GM12878 (cell line): ENCODE measurements around the gene C10orf71. TPM values are rescaled to one million over a fixed set of nuclear protein-coding genes. Genes with fewer than 3 reads are reported as not detected.

Source experiments
- ATAC-seq: fragments of 200-7000 bp; cut with Tn5 transposase; 3 replicates; pipeline ENCODE4 v1.9.1; 2020; ENCODE audit warnings: mild to moderate bottlenecking, moderate library complexity
- BruUV-seq: library from RNA; stranded (reverse); fragments of 400-500 nt; replicated peaks from 2 replicates; lab custom pipeline; 2021; lab: Mats Ljungman, UMichigan
- CTCF ChIA-PET: fragments of 300-600 bp; sonication (Branson Sonifier 250); formaldehyde crosslinking; extraction: SDS; loops from one replicate; lab custom pipeline; 2021; ENCODE audit warnings: inconsistent platforms; lab: Yijun Ruan, JAX
- POLR2A ChIA-PET: fragments of 350-600 bp; formaldehyde crosslinking; extraction: SDS; loops from one replicate; lab custom pipeline; 2021; ENCODE audit warnings: inconsistent platforms; lab: Charles Lee
- RAD21 ChIA-PET: fragments of 300-600 bp; sonication (Branson Sonifier 250); formaldehyde crosslinking; loops from one replicate; lab custom pipeline; 2023; ENCODE audit warnings: antibody characterized with exemption; ENCODE audit not compliant: unreplicated experiment; lab: Charles Lee
- SMC1A ChIA-PET: fragments of 300-600 bp; sonication (Branson Sonifier 250); formaldehyde crosslinking; loops from one replicate; lab custom pipeline; 2023; ENCODE audit not compliant: unreplicated experiment, uncharacterized antibody; lab: Charles Lee
- DNase-seq: peaks from one replicate; pipeline ENCODE4 v3.0.0-alpha.2; 2011; ENCODE audit warnings: low read depth, low spot score
- FAIRE-seq: peaks from 3 replicates; lab custom pipeline; 2011; peaks lifted over from hg19 to GRCh38; lab: Jason Lieb, UNC
- H2AFZ ChIP-seq: 2 replicates; pipeline ENCODE4 v1.6.0; 2011; ENCODE audit warnings: low read depth, low read length, control low read depth; ENCODE audit not compliant: control insufficient read depth
- H3K27ac ChIP-seq: 2 replicates; pipeline ENCODE4 v1.5.1; 2011; ENCODE audit warnings: control low read depth; ENCODE audit not compliant: control insufficient read depth, insufficient read depth
- H3K27me3 ChIP-seq, 2 experiments: replicated peaks in 1 of 2; 2 replicates each; pipeline versions ENCODE4 v1.6.0 to v1.6.1; 2011; ENCODE audit warnings: low read length in 1 of 2; ENCODE audit not compliant: control insufficient read depth in 2 of 2, insufficient read depth in 2 of 2
- H3K36me3 ChIP-seq, 2 experiments: 2 replicates each; pipeline ENCODE4 v1.5.1; 2011; ENCODE audit warnings: low read length in 1 of 2; ENCODE audit not compliant: control insufficient read depth in 2 of 2, insufficient read depth in 2 of 2
- H3K4me1 ChIP-seq: 2 replicates; pipeline ENCODE4 v1.6.1; 2011; ENCODE audit warnings: mild to moderate bottlenecking, low read length, moderate library complexity, mixed read lengths; ENCODE audit not compliant: control insufficient read depth, insufficient read depth
- H3K4me2 ChIP-seq: 2 replicates; pipeline ENCODE4 v1.6.0; 2011; ENCODE audit warnings: control low read depth; ENCODE audit not compliant: control insufficient read depth, insufficient read depth
- H3K4me3 ChIP-seq: fragments of 200-600 bp; sonication (generic); 2 replicates; pipeline ENCODE4 v1.5.1; 2016
- H3K79me2 ChIP-seq: 2 replicates; pipeline ENCODE4 v1.6.0; 2011; ENCODE audit warnings: low read length; ENCODE audit not compliant: control insufficient read depth, insufficient read depth
- H3K9ac ChIP-seq: 2 replicates; pipeline ENCODE4 v1.8.0; 2011; ENCODE audit warnings: low read length, control low read depth, mixed read lengths; ENCODE audit not compliant: control insufficient read depth, insufficient read depth
- H3K9me3 ChIP-seq: replicated peaks from 3 replicates; pipeline ENCODE4 v1.5.1; 2011; ENCODE audit warnings: mild to moderate bottlenecking, low read length; ENCODE audit not compliant: control insufficient read depth, insufficient read depth
- H4K20me1 ChIP-seq: 2 replicates; pipeline ENCODE4 v1.6.0; 2011; ENCODE audit not compliant: control insufficient read depth, insufficient read depth
- ATF2 ChIP-seq: IDR thresholded peaks from 2 replicates; pipeline ENCODE4 v1.6.1; 2012; ENCODE audit warnings: low read length, inconsistent platforms
- CBFB ChIP-seq: IDR thresholded peaks from 2 replicates; pipeline ENCODE4 v1.6.1; 2016; ENCODE audit warnings: antibody characterized with exemption, low read depth
- CBX5 ChIP-seq: sonication (generic); IDR thresholded peaks from 2 replicates; pipeline ENCODE4 v1.6.1; 2016; ENCODE audit warnings: low read depth, moderate library complexity, mild to moderate bottlenecking, inconsistent platforms
- EZH2 ChIP-seq: IDR thresholded peaks from 2 replicates; pipeline ENCODE4 v1.6.1; 2012; ENCODE audit warnings: low read depth, mild to moderate bottlenecking, control low read depth, inconsistent platforms, low read length, borderline replicate concordance; ENCODE audit not compliant: control insufficient read depth
- FOS ChIP-seq: IDR thresholded peaks from 3 replicates; pipeline ENCODE4 v1.6.1; 2011; ENCODE audit warnings: borderline replicate concordance; ENCODE audit not compliant: insufficient read length; ENCODE audit errors: extremely low read depth
- LARP7 ChIP-seq: fragments of 450-650 bp; IDR thresholded peaks from 2 replicates; pipeline ENCODE4 v1.6.1; 2017; ENCODE audit warnings: mild to moderate bottlenecking
- NR2C2 ChIP-seq: IDR thresholded peaks from 2 replicates; pipeline ENCODE4 v1.6.1; 2011; ENCODE audit warnings: borderline replicate concordance, low read depth; ENCODE audit not compliant: control insufficient read depth, insufficient read length
- PBX3 ChIP-seq: IDR thresholded peaks from 2 replicates; pipeline ENCODE4 v1.6.1; 2011; ENCODE audit warnings: mild to moderate bottlenecking, low read depth, low read length, moderate library complexity; ENCODE audit not compliant: insufficient replicate concordance
- REST ChIP-seq: IDR thresholded peaks from 2 replicates; pipeline ENCODE4 v1.6.1; 2012; ENCODE audit warnings: mild to moderate bottlenecking, low read depth, low read length
- SUZ12 ChIP-seq: fragments of 200-600 bp; sonication (generic); IDR thresholded peaks from one replicate; pipeline ENCODE4 v1.6.1; 2018; ENCODE audit warnings: antibody characterized with exemption, mild to moderate bottlenecking; ENCODE audit not compliant: unreplicated experiment
- ZNF384 ChIP-seq: IDR thresholded peaks from 2 replicates; pipeline ENCODE4 v1.6.1; 2012; ENCODE audit warnings: low read depth, mild to moderate bottlenecking, low read length, improper control_type of control experiment, borderline replicate concordance
- ZNF592 ChIP-seq: fragments of 450-650 bp; IDR thresholded peaks from 2 replicates; pipeline ENCODE4 v1.6.1; 2017; ENCODE audit warnings: mild to moderate bottlenecking, moderate library complexity
- WGBS: methylation state at CpG from one replicate; pipeline ENCODE4 v1.1.6; 2016; ENCODE audit warnings: low lambda C conversion rate; ENCODE audit not compliant: insufficient replicate concordance, insufficient coverage; ENCODE audit errors: missing lambda C conversion rate; 5-methylcytosine and 5-hydroxymethylcytosine counted together
- in situ Hi-C: fragments of 300-500 bp; cut with MboI; formaldehyde crosslinking; loops from 9 replicates; pipeline ENCODE4 v1.14.3; 2018; ENCODE audit warnings: mixed read lengths
- intact Hi-C: fragments of 100-400 bp; cut with micrococcal nuclease; formaldehyde crosslinking; loops from one replicate; pipeline ENCODE4 v1.14.2; 2022; ENCODE audit not compliant: unreplicated experiment
- polyA plus RNA-seq, 11 experiments: library from polyadenylated mRNA; depleted of rRNA in 4 of 11; unstranded in 6 of 11; stranded (reverse) in 5 of 11; fragments of >200 nt; fragmentation: Nextera tagmentation in 4 of 11; fragmentation: Illumina TruSeq in 1 of 11; extraction: Ambion mirVana in 4 of 11; extraction: Trizol in 1 of 11; gene quantifications; 1 replicate in 1 of 11; 2 replicates in 10 of 11; pipeline versions ENCODE4 v1.2.1 to v1.2.3, GENCODE V29; 2011 to 2016; ENCODE audit warnings: inconsistent platforms in 2 of 11, missing spikeins in 2 of 11, low read depth in 1 of 11
- total RNA-seq, 4 experiments: library from RNA; depleted of rRNA in 3 of 4; stranded (reverse); fragments of >200 nt in 3 of 4; fragmentation: Illumina TruSeq in 1 of 4; extraction: Trizol in 1 of 4; gene quantifications; 2 replicates each; pipeline versions ENCODE4 v1.2.1 to v1.2.3, GENCODE V29; 2013 to 2021

The C10orf71 gene
- total and polyA plus RNA-seq, 10 of the 15 experiments (the other 5 are each of a cell fraction or from before 2014, with no cell fraction given): not detected

DNA sequence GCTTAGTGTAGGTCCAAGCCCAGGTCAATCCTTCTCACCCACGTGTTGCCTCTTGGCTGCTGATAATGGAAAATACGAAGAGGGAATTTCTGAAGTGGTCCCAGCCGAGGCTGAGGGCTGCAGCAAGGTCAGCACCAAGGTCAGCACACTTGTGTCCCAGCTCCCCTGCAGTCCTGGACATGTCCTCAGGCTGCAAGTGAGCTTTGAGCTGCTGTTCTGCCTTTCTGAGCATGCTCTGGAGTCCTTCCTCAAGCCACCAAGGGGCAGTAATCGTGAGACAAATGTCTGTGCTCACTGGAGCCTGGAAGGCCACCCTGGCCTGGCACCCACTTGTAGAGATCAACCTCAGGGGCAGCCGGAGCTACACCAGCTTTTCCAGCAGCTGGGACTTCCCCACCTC, 68.6 kb downstream of the C10orf71 start (continued):
- peak; percentile 73; the same call in 1 of the 2 replicates for TF ChIP-seq REST
- no peak for TF ChIP-seq CBFB
- no peak for TF ChIP-seq SUZ12

DNA sequence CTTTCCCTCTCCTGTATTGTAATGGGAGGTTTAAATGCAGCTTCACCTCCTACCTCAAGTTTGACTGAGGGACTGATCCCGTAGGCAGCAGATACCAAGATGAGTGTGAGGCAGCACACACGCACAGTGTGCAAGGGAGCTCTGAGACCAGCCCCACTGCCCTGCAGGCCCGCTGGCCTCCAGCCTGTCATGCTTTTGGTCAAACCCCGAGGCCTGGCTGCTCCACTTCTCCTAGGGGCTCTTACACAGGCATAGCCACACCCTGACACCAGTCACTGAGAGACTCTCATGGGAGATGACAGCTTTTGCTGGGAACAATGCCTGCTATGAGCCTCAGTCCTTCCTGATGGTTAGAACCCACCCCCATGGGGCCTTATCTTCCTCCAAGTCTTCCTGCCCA, 69.3 kb downstream of the C10orf71 start:
- Histone ChIP-seq H3K9ac (no peak overlapping the region), H3K9me3 (no peaks in the 10 kb centered on the region), H3K79me2 (no peaks in the 10 kb centered on the region), H3K4me2 (no peak overlapping the region), H2AFZ (no peak overlapping the region), H3K4me3 (no peak overlapping the region), H3K36me3 (no peaks in the 10 kb centered on the region), H4K20me1 (no peaks in the 10 kb centered on the region), H3K27ac (no peak overlapping the region), H3K27me3 (peaks cover 0 to 4% of the 10 kb centered on the region in 2 experiments; a peak in 2 of 4 replicates), H3K4me1 (peaks cover under 1% of the 10 kb centered on the region; the same call in 1 of the 2 replicates)
- ATAC-seq (no peak), DNase-seq (no peak), FAIRE-seq (no peak)
- SMC1A ChIA-PET: no interaction called here
- in situ Hi-C loops (no loop called here), intact Hi-C loops (no loop called here)
- WGBS: 39% methylated on average over 4 of the region's 4 CpGs
- POLR2A ChIA-PET: no interaction called here
- BruUV-seq: no TSS peak
- RAD21 ChIA-PET: no interaction called here
- CTCF ChIA-PET: interaction anchor here (1.1 kb wide), 1 partner anchor 233 kb away, joined by 3 read pairs; no protein-coding TSS in a partner anchor
- TF ChIP-seq EZH2 (no peak), ZNF384 (no peak), NR2C2 (no peak), FOS (no peak), LARP7 (no peak), ATF2 (no peak), PBX3 (no peak), CBX5 (no peak), ZNF592 (no peak)
